ENCODE results near the gene PSMB2.

DNA sequence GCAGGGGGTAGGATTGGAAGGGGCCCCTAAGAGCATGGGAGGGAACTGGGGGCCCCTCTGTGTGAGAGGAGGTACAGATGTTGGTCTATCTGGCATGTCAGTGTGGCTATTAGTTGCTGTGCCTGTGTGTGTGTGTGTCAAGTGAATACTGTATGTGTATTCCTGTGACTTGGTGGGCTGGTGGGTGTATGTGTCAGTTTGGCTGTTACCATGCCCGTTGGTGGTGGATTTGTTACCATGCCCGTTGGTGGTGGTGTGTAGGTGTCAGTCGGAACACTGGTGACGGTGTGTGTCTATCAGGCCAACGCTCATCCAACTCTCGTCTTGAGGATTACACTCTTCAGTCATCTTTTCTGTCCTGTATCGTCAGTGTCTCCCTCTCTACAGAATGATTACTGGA is 45.6 kb downstream of the PSMB2 start:
- TF ChIP-seq, protein P1, sequence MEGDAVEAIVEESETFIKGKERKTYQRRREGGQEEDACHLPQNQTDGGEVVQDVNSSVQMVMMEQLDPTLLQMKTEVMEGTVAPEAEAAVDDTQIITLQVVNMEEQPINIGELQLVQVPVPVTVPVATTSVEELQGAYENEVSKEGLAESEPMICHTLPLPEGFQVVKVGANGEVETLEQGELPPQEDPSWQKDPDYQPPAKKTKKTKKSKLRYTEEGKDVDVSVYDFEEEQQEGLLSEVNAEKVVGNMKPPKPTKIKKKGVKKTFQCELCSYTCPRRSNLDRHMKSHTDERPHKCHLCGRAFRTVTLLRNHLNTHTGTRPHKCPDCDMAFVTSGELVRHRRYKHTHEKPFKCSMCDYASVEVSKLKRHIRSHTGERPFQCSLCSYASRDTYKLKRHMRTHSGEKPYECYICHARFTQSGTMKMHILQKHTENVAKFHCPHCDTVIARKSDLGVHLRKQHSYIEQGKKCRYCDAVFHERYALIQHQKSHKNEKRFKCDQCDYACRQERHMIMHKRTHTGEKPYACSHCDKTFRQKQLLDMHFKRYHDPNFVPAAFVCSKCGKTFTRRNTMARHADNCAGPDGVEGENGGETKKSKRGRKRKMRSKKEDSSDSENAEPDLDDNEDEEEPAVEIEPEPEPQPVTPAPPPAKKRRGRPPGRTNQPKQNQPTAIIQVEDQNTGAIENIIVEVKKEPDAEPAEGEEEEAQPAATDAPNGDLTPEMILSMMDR (IDR thresholded peaks at IDR 0.05): no peak
- no peak for TF ChIP-seq POLR2A (IDR thresholded peaks at IDR 0.05)
